Stomach smooth muscle (tissue), 2 donors: ENCODE data around the gene HSD17B14.
"Not testable (repeated sequence)": the region's sequence is repeated elsewhere in the genome, so short reads cannot be mapped to it uniquely, and the experiment has no call there.

Experiments
- H3K27ac ChIP-seq: one replicate; pipeline ENCODE4 v1.7.0; 2013; ENCODE audit warnings: mild to moderate bottlenecking, low read length, inconsistent platforms
- H3K27me3 ChIP-seq, 2 donors: one replicate each; pipeline ENCODE4 v1.7.0; 2013; ENCODE audit warnings: low read length in 2 of 2; ENCODE audit not compliant: insufficient read depth in 2 of 2, control insufficient read depth in 1 of 2
- H3K36me3 ChIP-seq, 2 donors: one replicate each; pipeline ENCODE4 v1.7.0; 2013; ENCODE audit warnings: low read length in 2 of 2; ENCODE audit not compliant: control insufficient read depth in 2 of 2, insufficient read depth in 2 of 2
- H3K4me1 ChIP-seq: one replicate; pipeline ENCODE4 v1.7.0; 2013; ENCODE audit warnings: low read length; ENCODE audit not compliant: control insufficient read depth, insufficient read depth
- H3K4me3 ChIP-seq, 2 donors: one replicate each; pipeline ENCODE4 v1.7.0; 2013; ENCODE audit warnings: low read length in 2 of 2
- H3K9ac ChIP-seq, 2 donors: one replicate each; pipeline ENCODE4 v1.7.0; 2013; ENCODE audit warnings: low read length in 2 of 2, mild to moderate bottlenecking in 1 of 2
- H3K9me3 ChIP-seq, 2 donors: one replicate each; pipeline ENCODE4 v1.7.0; 2013; ENCODE audit warnings: low read length in 2 of 2; ENCODE audit not compliant: control insufficient read depth in 2 of 2
- donor health status: healthy.
- donor health status: Pancreatic carcinoma.

HSD17B14 gene

GRCh38 chr19:48777720-48778119, 58.6 kb downstream of the HSD17B14 start:
- no peaks in the 10 kb centered on the region for H3K9me3 ChIP-seq
- H3K27ac ChIP-seq, result no peak overlapping the region
- H3K4me1 ChIP-seq, result peaks cover 4% of the 10 kb centered on the region
- no peaks in the 10 kb centered on the region for H3K36me3 ChIP-seq
- no peak overlapping the region for H3K9ac ChIP-seq
- no peak overlapping the region for H3K4me3 ChIP-seq
- no peaks in the 10 kb centered on the region for H3K27me3 ChIP-seq

DNA sequence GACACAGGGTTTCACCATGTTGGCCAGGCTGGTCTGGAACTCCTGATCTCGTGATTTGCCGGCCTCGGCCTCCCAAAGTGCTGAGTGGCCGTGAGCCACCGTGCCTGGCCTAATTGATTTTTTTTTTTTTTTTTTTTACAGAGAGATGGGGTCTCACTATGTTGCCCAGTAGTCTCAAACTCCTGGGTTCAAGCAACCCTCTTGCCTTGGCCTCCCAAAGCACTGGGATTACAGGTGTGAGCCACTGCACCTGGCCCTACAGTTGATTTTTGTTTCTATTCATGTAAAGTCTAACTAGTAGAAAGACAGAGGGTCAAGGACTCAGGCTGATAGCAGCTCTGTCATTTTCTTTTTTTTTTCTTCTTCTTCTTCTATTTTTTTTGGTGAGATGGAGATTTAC, 59.2 kb downstream of the HSD17B14 start:
- Histone ChIP-seq H3K4me1 (peaks cover 4% of the 10 kb centered on the region), H3K9ac (no peak overlapping the region), H3K4me3 (no peak overlapping the region), H3K36me3 (no peaks in the 10 kb centered on the region), H3K27me3 (peaks cover 0 to 2% of the 10 kb centered on the region in 2 donors), H3K27ac (no peak overlapping the region), H3K9me3 (no peaks in the 10 kb centered on the region)

GRCh38 chr19:48772503-48772953, 63.8 kb downstream of the HSD17B14 start:
- Histone ChIP-seq H3K9me3 (no peaks in the 10 kb centered on the region), H3K36me3 (no peaks in the 10 kb centered on the region), H3K27ac (no peak overlapping the region), H3K4me3 (no peak overlapping the region), H3K27me3 (peaks cover 0 to 2% of the 10 kb centered on the region in 2 donors), H3K4me1 (no peaks in the 10 kb centered on the region), H3K9ac (no peak overlapping the region)

DNA sequence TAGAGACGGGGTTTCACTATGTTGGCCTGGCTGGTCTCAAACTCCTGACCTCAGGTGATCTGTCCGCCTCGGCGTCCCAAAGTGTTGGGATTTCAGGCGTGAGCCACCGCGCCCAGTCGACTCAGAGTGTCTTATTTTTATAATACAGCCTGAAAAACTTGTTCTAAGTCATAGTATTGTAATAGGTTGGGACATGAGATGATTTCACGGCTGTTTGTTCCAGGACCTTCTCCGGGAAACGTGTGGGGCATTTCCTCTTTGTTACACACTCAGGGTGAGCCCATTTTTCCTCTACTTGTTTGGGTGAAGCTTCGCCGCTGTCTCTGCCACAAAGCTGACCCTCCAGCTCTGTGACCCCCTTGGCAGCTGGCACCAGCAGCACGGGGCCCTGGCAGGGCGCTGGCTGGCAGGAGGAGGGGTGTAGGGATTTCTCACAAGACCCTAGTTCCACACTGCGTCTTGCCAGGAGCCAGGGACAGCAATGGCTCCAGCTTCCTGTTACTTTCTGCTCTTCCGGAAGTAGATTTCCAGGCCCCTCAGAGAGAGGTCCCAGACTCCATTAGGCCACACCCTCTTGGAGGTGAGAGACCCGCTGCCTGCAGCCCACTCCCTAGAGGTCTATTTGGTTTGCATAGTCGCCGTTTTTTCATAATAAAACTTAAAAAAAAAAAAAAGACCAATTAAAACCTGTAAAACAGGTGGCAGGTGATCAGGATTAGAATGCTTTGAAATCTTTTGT, 65.4 kb downstream of the HSD17B14 start:
- Histone ChIP-seq H3K27ac (no peak overlapping the region), H3K9me3 (no peaks in the 10 kb centered on the region), H3K27me3 (peaks cover 0 to 2% of the 10 kb centered on the region in 2 donors), H3K4me3 (no peak overlapping the region), H3K9ac (no peak overlapping the region), H3K36me3 (no peaks in the 10 kb centered on the region), H3K4me1 (no peaks in the 10 kb centered on the region)

GRCh38 chr19:48770266-48770665, 66.0 kb downstream of the HSD17B14 start:
- Histone ChIP-seq H3K9me3 (no peaks in the 10 kb centered on the region), H3K4me3 (no peak overlapping the region), H3K4me1 (no peaks in the 10 kb centered on the region), H3K9ac (no peak overlapping the region), H3K27ac (no peak overlapping the region), H3K27me3 (peaks cover 0 to 2% of the 10 kb centered on the region in 2 donors), H3K36me3 (no peaks in the 10 kb centered on the region)

DNA sequence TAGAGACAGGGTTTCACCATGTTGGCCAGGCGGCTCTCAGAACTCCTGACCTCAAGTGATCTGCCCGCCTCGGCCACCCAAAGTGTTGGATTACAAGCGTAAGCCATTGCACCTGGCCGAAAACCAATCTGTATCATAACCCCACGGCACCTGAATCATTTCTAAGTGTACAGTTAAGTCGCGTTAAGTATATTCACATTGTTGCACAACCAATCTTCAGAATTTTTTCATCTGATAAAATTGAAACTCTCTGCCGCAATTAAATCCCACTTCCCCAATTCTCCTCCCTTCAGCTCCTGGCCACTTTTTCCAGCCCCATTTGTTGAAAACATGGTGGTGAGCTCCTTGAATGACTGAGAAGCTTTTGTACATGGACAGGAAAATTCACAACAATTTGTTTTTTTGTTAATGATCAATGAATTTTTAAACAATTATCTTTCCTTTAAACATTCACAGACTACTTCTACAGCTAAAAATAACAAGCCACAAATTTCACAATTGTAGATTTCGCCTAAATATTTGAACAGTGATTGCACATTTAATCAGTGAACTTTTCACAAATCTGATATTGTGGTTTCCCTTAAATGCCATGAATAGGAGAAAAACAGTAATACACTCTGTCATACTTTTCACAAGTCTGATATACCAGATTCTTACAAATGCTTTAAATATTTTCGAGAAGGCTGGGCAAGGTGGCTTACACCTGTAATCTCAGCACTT, 67.1 kb downstream of the HSD17B14 start:
- H3K9me3 ChIP-seq, result no peaks in the 10 kb centered on the region
- H3K27me3 ChIP-seq, result peaks cover 0 to 2% of the 10 kb centered on the region in 2 donors
- no peak overlapping the region for H3K27ac ChIP-seq
- no peak overlapping the region for H3K9ac ChIP-seq
- no peaks in the 10 kb centered on the region for H3K36me3 ChIP-seq
- no peak overlapping the region for H3K4me3 ChIP-seq
- H3K4me1 ChIP-seq, result no peaks in the 10 kb centered on the region

DNA sequence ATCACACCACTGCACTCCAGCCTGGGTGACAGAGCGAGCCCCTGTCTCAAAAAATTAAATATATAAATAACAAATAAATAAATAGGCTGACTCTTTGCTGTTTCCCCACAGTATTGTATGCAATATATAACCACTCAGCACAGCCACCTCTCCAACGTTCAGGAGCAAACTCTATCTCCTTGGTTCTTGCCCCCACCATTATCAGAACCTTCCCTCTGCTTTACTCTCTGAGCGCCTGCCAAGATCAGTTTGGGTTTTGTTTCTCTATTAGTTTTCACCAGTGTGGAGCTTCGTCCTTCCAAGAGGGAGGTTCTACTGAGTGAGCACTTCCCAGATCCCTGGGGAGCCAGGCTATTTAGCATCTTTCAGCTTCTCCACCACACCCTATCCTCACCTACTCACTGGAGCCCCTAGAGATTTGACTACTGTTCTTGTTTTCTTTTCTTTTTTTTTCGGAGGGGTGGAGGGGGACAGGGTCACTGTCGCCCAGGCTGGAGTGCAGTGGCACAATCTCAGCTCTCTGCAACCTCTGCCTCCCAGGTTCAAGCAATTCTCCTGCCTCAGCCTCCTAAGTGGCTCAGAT, 68.0 kb downstream of the HSD17B14 start:
- not testable (repeated sequence) for H3K27ac ChIP-seq, H3K36me3 ChIP-seq, H3K4me1 ChIP-seq, H3K27me3 ChIP-seq, H3K9me3 ChIP-seq, H3K9ac ChIP-seq, H3K4me3 ChIP-seq

- H3K27ac ChIP-seq, H3K9ac ChIP-seq, H3K36me3 ChIP-seq, H3K9me3 ChIP-seq, H3K27me3 ChIP-seq, H3K4me1 ChIP-seq, H3K4me3 ChIP-seq: not testable (repeated sequence)
Measured at GRCh38 chr19:48765816-48766215, 70.5 kb downstream of the HSD17B14 start.
